Lower lobe of right lung (tissue), 2 donors: ENCODE results near the gene PDE4D. TPM values are rescaled to one million over a fixed set of nuclear protein-coding genes. Genes with fewer than 3 reads are reported as not detected.

ENCODE experiments used
- ATAC-seq, 2 donors: fragments of 200-7000 bp; cut with Tn5 transposase; one replicate each; pipeline ENCODE4 v1.9.1; 2020 to 2022; ENCODE audit warnings: mild to moderate bottlenecking in 2 of 2, moderate library complexity in 2 of 2
- DNase-seq: peaks from one replicate; pipeline ENCODE4 v3.0.0-alpha.2; 2020
- H3K27ac ChIP-seq: fragments of 200-600 bp; one replicate; pipeline ENCODE4 v1.8.0; 2022
- H3K27me3 ChIP-seq: fragments of 200-600 bp; one replicate; pipeline ENCODE4 v1.8.0; 2022; ENCODE audit warnings: low read depth
- H3K36me3 ChIP-seq: fragments of 200-600 bp; one replicate; pipeline ENCODE4 v1.8.0; 2022; ENCODE audit warnings: mild to moderate bottlenecking
- H3K4me1 ChIP-seq: fragments of 200-600 bp; one replicate; pipeline ENCODE4 v1.8.0; 2022
- H3K4me3 ChIP-seq: fragments of 200-600 bp; one replicate; pipeline ENCODE4 v1.8.0; 2022; ENCODE audit warnings: mild to moderate bottlenecking
- H3K9me3 ChIP-seq: fragments of 200-600 bp; one replicate; pipeline ENCODE4 v1.8.0; 2022
- CTCF ChIP-seq: fragments of 200-600 bp; IDR thresholded peaks from one replicate; pipeline ENCODE4 v1.8.0; 2022; ENCODE audit warnings: antibody characterized with exemption, mild to moderate bottlenecking
- intact Hi-C: fragments of 100-400 bp; cut with DNase I; formaldehyde crosslinking; loops from one replicate; pipeline ENCODE4 v1.11.0; 2022
- total RNA-seq: library from RNA; stranded (reverse); fragmentation: NEBNext Ultra II Directional; extraction: Animal tissue kit (Norgen Biotek cat#: 25700); gene quantifications from one replicate; pipeline ENCODE4 v1.2.1, GENCODE V29; 2021
- donor health status: DM: no; HTN: yes; CAD: no; lungs with severe emphysema.

Gene PDE4D
- total RNA-seq, 1 donor from 2014 or later = 71.3 TPM

DNA sequence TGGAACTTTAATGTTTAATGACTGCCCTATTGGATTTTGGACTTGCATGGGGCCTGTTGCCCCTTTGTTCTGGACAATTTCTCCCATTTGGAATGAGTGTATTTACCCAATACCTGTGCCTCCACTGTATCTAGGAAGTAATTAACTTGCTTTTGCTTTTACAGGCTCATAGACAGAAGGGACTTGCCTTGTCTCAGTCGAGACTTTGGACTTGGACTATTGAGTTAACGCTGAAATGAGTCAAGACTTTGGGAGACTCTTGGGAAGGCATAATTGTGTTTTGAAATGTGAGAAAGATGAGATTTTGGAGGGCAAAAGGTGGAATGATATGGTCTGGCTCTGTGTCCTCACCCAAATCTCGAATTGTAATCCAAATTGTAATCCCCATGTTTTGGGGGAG, 368.2 kb downstream of the PDE4D start:
- Histone ChIP-seq H3K9me3 (no peaks in the 10 kb centered on the region), H3K36me3 (no peaks in the 10 kb centered on the region), H3K27ac (no peak overlapping the region), H3K27me3 (no peaks in the 10 kb centered on the region), H3K4me3 (no peak overlapping the region), H3K4me1 (no peaks in the 10 kb centered on the region)
- intact Hi-C loops = no loop called here
- ATAC-seq (no peak), DNase-seq (no peak)
- no peak for TF ChIP-seq CTCF

DNA sequence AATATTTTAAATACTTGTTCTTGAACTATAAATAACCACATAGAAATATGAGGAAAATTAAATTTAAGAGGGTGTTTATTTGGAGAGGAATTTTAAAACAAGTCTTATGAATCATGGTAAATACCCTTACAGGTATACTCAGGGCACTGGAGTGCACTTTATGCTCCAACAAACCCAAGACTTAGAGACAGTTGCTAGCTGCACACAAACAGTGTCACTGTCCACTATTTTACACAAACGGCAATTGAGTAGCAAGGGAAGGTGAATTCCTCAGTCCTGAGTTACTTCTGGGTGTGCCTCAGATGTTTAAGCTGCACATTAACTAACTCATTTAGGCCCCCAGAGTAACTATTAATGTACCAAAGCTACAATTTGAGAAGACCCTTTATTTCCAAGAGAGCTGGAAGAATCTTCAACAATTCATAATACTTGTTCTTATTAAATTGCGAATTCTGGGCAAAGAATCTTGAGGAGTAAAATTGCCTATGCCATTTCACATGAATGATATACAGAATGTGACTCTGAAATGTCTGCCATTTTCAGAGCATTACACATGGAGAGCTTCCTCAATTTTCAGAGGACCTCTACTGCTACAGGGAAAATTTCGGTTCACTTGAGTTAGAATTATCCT, 371.2 kb downstream of the PDE4D start:
- no peaks in the 10 kb centered on the region for H3K9me3 ChIP-seq
- no peak for TF ChIP-seq CTCF
- H3K4me1 ChIP-seq = no peaks in the 10 kb centered on the region
- H3K27me3 ChIP-seq = no peaks in the 10 kb centered on the region
- ATAC-seq (peak; percentile 93 to 96), DNase-seq (no peak)
- no peaks in the 10 kb centered on the region for H3K36me3 ChIP-seq
- no peak overlapping the region for H3K4me3 ChIP-seq
- intact Hi-C loops = no loop called here
- H3K27ac ChIP-seq = peak overlapping the region; percentile 31

- no peaks in the 10 kb centered on the region for H3K9me3 ChIP-seq
- no peaks in the 10 kb centered on the region for H3K27me3 ChIP-seq
- intact Hi-C loops = no loop called here
- no peaks in the 10 kb centered on the region for H3K36me3 ChIP-seq
- ATAC-seq = peak in 1 of 2 donors; percentile 32
- no peak overlapping the region for H3K27ac ChIP-seq
- TF ChIP-seq CTCF = no peak
- no peaks in the 10 kb centered on the region for H3K4me1 ChIP-seq
- no peak for DNase-seq
- no peak overlapping the region for H3K4me3 ChIP-seq
Measured at GRCh38 chr5:59521476-59521875, 372.1 kb downstream of the PDE4D start.

GRCh38 chr5:59519338-59519737, 374.2 kb downstream of the PDE4D start:
- no peak for DNase-seq
- H3K27ac ChIP-seq = no peak overlapping the region
- no peaks in the 10 kb centered on the region for H3K27me3 ChIP-seq
- H3K4me3 ChIP-seq = no peak overlapping the region
- H3K9me3 ChIP-seq = no peaks in the 10 kb centered on the region
- no peaks in the 10 kb centered on the region for H3K36me3 ChIP-seq
- intact Hi-C loops = no loop called here
- H3K4me1 ChIP-seq = no peaks in the 10 kb centered on the region
- ATAC-seq = no peak
- no peak for TF ChIP-seq CTCF

DNA sequence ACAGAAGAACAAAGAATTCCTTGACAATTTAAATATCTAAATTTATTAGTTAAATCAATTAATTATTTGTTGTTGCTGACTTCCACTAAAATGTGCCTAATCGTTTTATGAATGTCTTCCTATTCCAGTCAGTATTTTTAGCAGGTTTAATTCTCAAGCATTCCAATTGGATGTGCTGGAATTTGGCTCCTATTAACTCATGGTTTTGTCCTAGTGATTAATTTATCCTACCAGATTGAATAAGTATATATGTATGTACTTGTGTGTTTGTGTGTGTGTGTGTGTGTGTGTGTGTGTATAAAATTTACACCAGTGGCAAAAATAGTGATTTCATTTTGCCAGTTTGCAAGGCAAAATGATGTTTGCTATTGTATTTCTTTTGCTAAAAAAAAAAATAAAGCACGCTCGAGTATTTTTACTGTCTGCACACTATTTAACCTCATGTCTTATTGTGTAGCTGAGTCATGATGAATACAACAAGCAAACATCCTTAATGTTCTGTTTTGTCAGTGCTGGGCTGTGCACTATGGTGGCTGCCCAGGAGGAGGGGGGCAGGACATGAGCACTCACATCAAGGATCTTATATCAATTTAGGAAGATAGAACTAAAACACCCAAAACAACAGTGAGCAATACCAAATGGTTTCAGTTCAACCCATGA, 375.5 kb downstream of the PDE4D start:
- no peak overlapping the region for H3K4me3 ChIP-seq
- intact Hi-C loops = no loop called here
- H3K27me3 ChIP-seq = no peaks in the 10 kb centered on the region
- H3K9me3 ChIP-seq = no peaks in the 10 kb centered on the region
- no peak for TF ChIP-seq CTCF
- H3K4me1 ChIP-seq = no peaks in the 10 kb centered on the region
- no peaks in the 10 kb centered on the region for H3K36me3 ChIP-seq
- H3K27ac ChIP-seq = no peak overlapping the region
- ATAC-seq = no peak
- no peak for DNase-seq
